Karpas-422 (cell line): Measurements from ENCODE around the gene DLK1. TPM values are rescaled to one million over a fixed set of nuclear protein-coding genes. Genes with fewer than 3 reads are reported as not detected.

Experiments used
- DNase-seq: peaks from one replicate; pipeline ENCODE4 v3.0.0-alpha.2; 2015
- H2AFZ ChIP-seq: fragments of 200-600 bp; sonication (generic); 2 replicates; pipeline ENCODE4 v1.6.1; 2014; ENCODE audit warnings: antibody characterized with exemption, low read length, mixed read lengths
- H3K27ac ChIP-seq: fragments of 200-600 bp; sonication (generic); 2 replicates; pipeline ENCODE4 v1.5.1; 2014; ENCODE audit warnings: mild to moderate bottlenecking, low read length, moderate library complexity
- H3K27me3 ChIP-seq: fragments of 200-600 bp; sonication (generic); 2 replicates; pipeline ENCODE4 v1.6.1; 2014; ENCODE audit warnings: low read length, mixed read lengths
- H3K36me3 ChIP-seq: fragments of 200-600 bp; sonication (generic); 2 replicates; pipeline ENCODE4 v1.6.1; 2014; ENCODE audit warnings: low read length, mixed read lengths; ENCODE audit not compliant: insufficient read depth
- H3K4me1 ChIP-seq: fragments of 200-600 bp; sonication (generic); 2 replicates; pipeline ENCODE4 v1.6.1; 2014; ENCODE audit warnings: mild to moderate bottlenecking, low read length, mixed read lengths
- H3K4me2 ChIP-seq: fragments of 200-600 bp; sonication (generic); 2 replicates; pipeline ENCODE4 v1.6.1; 2014; ENCODE audit warnings: low read length, low read depth, mild to moderate bottlenecking; ENCODE audit not compliant: poor library complexity, severe bottlenecking
- H3K4me3 ChIP-seq: fragments of 200-600 bp; sonication (generic); 2 replicates; pipeline ENCODE4 v1.5.1; 2014; ENCODE audit warnings: mild to moderate bottlenecking, antibody characterized with exemption, low read length, mixed read lengths
- H3K79me2 ChIP-seq: fragments of 200-600 bp; sonication (generic); 2 replicates; pipeline ENCODE4 v1.6.1; 2014; ENCODE audit warnings: mild to moderate bottlenecking, low read length, mixed read lengths
- H3K9ac ChIP-seq: fragments of 200-600 bp; sonication (generic); 2 replicates; pipeline ENCODE4 v1.6.0; 2014; ENCODE audit warnings: low read length
- H3K9me2 ChIP-seq: fragments of 200-600 bp; sonication (generic), shearing (Covaris generic); replicated peaks from 2 replicates; pipeline ENCODE4 v1.6.0; 2014; ENCODE audit warnings: mild to moderate bottlenecking, low read length, moderate library complexity; ENCODE audit not compliant: insufficient read depth
- H3K9me3 ChIP-seq: fragments of 300-700, 200-600 bp; sonication (generic); 2 replicates; pipeline ENCODE4 v1.6.1; 2014; ENCODE audit warnings: low read length, mixed read lengths
- H4K20me1 ChIP-seq: fragments of 200-600 bp; sonication (generic); 2 replicates; pipeline ENCODE4 v1.6.1; 2014; ENCODE audit warnings: mild to moderate bottlenecking, antibody characterized with exemption, low read length, low read depth; ENCODE audit not compliant: insufficient read depth
- total RNA-seq: library from RNA; depleted of rRNA; stranded (reverse); fragments of >200 nt; shearing (Covaris generic); gene quantifications from 2 replicates; pipeline ENCODE4 v1.2.3, GENCODE V29; 2014; ENCODE audit warnings: low replicate concordance

DLK1 gene
- total RNA-seq, 1 experiment from 2014 or later = not detected

DNA sequence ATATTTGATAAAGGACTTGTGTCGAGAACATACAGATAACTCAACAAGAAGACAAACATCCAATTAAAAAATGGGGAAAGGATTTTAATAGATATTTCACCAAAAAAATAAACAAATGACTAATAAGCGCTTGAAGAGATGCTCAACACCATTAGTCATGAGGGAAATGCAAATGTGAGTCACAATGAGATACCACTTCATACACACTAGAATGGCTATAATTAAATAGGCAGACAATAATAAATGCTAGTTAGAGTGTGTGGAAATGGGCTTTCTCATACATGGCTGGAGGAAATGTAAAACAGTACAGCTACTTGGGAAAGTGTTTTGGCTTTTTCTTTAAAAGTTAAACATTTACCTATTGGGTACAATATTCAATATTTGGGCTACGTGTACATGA is 34.8 kb downstream of the DLK1 start:
- Histone ChIP-seq H3K36me3 (no peaks in the 10 kb centered on the region), H3K9me2 (no peaks in the 10 kb centered on the region), H3K9ac (no peak overlapping the region), H3K79me2 (no peaks in the 10 kb centered on the region), H2AFZ (no peak overlapping the region), H3K27ac (no peak overlapping the region), H3K9me3 (no peaks in the 10 kb centered on the region), H3K4me2 (no peak overlapping the region), H3K4me3 (no peak overlapping the region), H3K4me1 (no peaks in the 10 kb centered on the region), H3K27me3 (no peaks in the 10 kb centered on the region), H4K20me1 (no peaks in the 10 kb centered on the region)
- no peak for DNase-seq

GRCh38 chr14:100762089-100762515 is 35.4 kb downstream of the DLK1 start:
- no peaks in the 10 kb centered on the region for H3K9me2 ChIP-seq
- no peaks in the 10 kb centered on the region for H3K79me2 ChIP-seq
- no peaks in the 10 kb centered on the region for H3K9me3 ChIP-seq
- H3K4me2 ChIP-seq = no peak overlapping the region
- H3K4me1 ChIP-seq = no peaks in the 10 kb centered on the region
- H3K4me3 ChIP-seq = no peak overlapping the region
- no peaks in the 10 kb centered on the region for H3K36me3 ChIP-seq
- no peak overlapping the region for H2AFZ ChIP-seq
- no peak overlapping the region for H3K9ac ChIP-seq
- no peaks in the 10 kb centered on the region for H3K27me3 ChIP-seq
- H4K20me1 ChIP-seq = no peaks in the 10 kb centered on the region
- no peak overlapping the region for H3K27ac ChIP-seq
- no peak for DNase-seq

- Histone ChIP-seq H3K4me3 (no peak overlapping the region), H3K9me2 (no peaks in the 10 kb centered on the region), H3K4me2 (no peak overlapping the region), H4K20me1 (no peaks in the 10 kb centered on the region), H3K27ac (no peak overlapping the region), H3K4me1 (no peaks in the 10 kb centered on the region), H3K79me2 (no peaks in the 10 kb centered on the region), H3K9ac (no peak overlapping the region), H3K27me3 (no peaks in the 10 kb centered on the region), H3K9me3 (no peaks in the 10 kb centered on the region), H3K36me3 (no peaks in the 10 kb centered on the region), H2AFZ (no peak overlapping the region)
- DNase-seq = no peak
Measured at GRCh38 chr14:100762901-100763300, 36.2 kb downstream of the DLK1 start.

DNA sequence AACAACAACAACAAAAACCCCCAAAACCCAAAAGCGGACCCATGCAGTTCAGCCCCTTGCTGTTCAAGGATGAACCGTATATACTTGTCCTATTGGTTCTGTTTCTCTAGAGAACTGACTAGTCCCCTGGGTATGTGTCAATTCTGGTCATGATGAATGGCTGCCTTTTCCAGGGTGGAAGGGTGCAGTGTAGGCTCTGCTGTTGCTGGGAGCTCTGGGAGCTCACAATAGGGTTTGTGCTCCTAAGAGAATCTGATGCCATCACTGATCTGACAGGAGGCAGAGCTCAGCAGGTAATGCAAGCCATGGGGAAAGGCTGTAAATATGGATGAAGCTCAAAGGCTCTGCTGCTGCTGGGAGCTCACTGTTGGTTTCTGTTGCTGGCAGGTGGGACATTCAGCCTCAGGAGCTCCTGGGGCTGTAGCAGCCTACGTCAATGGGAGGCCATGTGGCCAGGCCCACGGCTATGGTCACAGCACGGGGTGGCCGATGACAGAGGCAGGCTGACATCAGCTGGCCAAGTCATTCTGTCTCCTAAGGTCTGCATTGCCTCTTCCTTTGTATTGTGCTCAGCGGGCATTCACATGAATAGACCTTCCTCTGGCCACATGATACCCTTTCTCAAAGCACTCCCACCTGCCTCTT is 37.9 kb downstream of the DLK1 start:
- H2AFZ ChIP-seq = no peak overlapping the region
- no peak for DNase-seq
- no peaks in the 10 kb centered on the region for H4K20me1 ChIP-seq
- H3K27me3 ChIP-seq = no peaks in the 10 kb centered on the region
- no peaks in the 10 kb centered on the region for H3K9me2 ChIP-seq
- H3K27ac ChIP-seq = no peak overlapping the region
- no peaks in the 10 kb centered on the region for H3K36me3 ChIP-seq
- H3K4me3 ChIP-seq = no peak overlapping the region
- no peak overlapping the region for H3K9ac ChIP-seq
- no peaks in the 10 kb centered on the region for H3K79me2 ChIP-seq
- H3K9me3 ChIP-seq = no peaks in the 10 kb centered on the region
- no peak overlapping the region for H3K4me2 ChIP-seq
- no peaks in the 10 kb centered on the region for H3K4me1 ChIP-seq

GRCh38 chr14:100765296-100765695 is 38.6 kb downstream of the DLK1 start:
- Histone ChIP-seq H3K27ac (no peak overlapping the region), H3K9ac (no peak overlapping the region), H3K27me3 (no peaks in the 10 kb centered on the region), H3K4me2 (no peak overlapping the region), H4K20me1 (no peaks in the 10 kb centered on the region), H2AFZ (no peak overlapping the region), H3K9me2 (no peaks in the 10 kb centered on the region), H3K4me1 (no peaks in the 10 kb centered on the region), H3K9me3 (no peaks in the 10 kb centered on the region), H3K4me3 (no peak overlapping the region), H3K79me2 (no peaks in the 10 kb centered on the region), H3K36me3 (no peaks in the 10 kb centered on the region)
- no peak for DNase-seq

DNA sequence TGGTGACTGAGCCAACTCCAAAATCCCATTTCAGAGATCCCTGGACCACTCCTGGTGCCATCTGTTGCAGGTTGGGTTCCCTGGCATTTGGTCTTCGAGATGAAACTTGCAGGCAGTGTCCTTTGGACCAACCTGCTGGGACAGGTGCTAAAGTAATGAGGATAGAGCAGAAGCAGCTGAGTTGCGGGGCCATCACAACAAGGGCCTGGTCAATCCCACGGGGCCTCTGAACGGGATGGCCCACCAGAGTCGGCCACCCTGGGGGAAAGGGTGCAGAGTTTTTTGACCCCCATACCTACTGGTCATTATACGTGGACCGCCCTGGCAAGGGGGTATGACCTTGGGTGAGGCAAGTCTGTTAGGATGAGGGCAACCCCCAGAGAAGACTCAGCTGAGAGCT is 39.3 kb downstream of the DLK1 start:
- H3K4me2 ChIP-seq = no peak overlapping the region
- H3K9me3 ChIP-seq = no peaks in the 10 kb centered on the region
- H3K27me3 ChIP-seq = no peaks in the 10 kb centered on the region
- DNase-seq = no peak
- no peaks in the 10 kb centered on the region for H3K9me2 ChIP-seq
- no peaks in the 10 kb centered on the region for H3K4me1 ChIP-seq
- no peak overlapping the region for H3K4me3 ChIP-seq
- H2AFZ ChIP-seq = no peak overlapping the region
- no peaks in the 10 kb centered on the region for H4K20me1 ChIP-seq
- no peak overlapping the region for H3K27ac ChIP-seq
- no peak overlapping the region for H3K9ac ChIP-seq
- H3K36me3 ChIP-seq = no peaks in the 10 kb centered on the region
- H3K79me2 ChIP-seq = no peaks in the 10 kb centered on the region

- no peak overlapping the region for H3K4me3 ChIP-seq
- H4K20me1 ChIP-seq = no peaks in the 10 kb centered on the region
- no peak for DNase-seq
Measured at GRCh38 chr14:100767003-100767787, 40.5 kb downstream of the DLK1 start.

DNA sequence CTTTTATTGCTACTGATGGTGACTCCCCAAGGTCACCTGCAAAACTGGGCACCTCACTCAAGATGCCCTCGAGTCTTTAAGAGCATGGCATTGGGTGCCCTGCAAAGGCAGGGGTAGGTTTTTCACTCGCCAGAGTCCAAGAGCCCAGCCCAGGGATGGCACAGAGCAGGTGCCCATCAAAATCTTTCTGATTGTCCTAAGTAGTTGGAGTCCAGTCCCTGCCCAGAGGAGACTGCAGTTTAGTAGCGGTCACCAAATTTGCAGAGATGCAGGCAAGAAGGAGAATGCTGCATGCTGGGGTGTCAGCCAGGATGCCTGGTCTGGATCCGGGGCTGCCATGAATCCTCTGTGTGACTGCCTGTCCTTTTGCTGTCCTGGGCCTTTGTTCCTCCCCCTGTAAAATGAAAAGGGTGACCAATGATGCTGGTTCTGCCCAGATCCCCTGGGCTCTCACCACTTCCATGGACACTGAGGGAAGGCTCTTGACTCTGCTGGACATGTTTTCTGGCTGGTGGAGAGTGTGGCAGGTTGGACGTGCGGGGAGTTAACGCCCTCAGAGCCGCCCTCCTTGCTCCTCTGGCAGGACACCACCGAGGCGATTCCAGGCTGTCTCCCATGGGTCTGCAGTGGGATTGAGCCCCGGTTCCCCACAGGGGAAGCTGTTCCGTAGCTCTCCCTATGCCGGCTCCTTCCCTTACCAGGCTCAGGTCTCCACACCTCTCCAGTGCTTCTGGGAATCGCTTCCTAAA is 41.3 kb downstream of the DLK1 start:
- Histone ChIP-seq H3K4me3 (no peak overlapping the region), H3K4me1 (no peaks in the 10 kb centered on the region), H3K27me3 (no peaks in the 10 kb centered on the region), H3K27ac (no peak overlapping the region), H3K4me2 (no peak overlapping the region), H3K79me2 (no peaks in the 10 kb centered on the region), H4K20me1 (no peaks in the 10 kb centered on the region), H3K9me2 (no peaks in the 10 kb centered on the region), H3K36me3 (no peaks in the 10 kb centered on the region), H3K9me3 (no peaks in the 10 kb centered on the region), H2AFZ (no peak overlapping the region), H3K9ac (no peak overlapping the region)
- DNase-seq = no peak

More at GRCh38 chr14:100767003-100767787, 40.5 kb downstream of the DLK1 start:
- no peak overlapping the region for H3K4me2 ChIP-seq
- H3K27ac ChIP-seq = no peak overlapping the region
- H3K9me3 ChIP-seq = no peaks in the 10 kb centered on the region
- H2AFZ ChIP-seq = no peak overlapping the region
- no peaks in the 10 kb centered on the region for H3K9me2 ChIP-seq
- H3K79me2 ChIP-seq = no peaks in the 10 kb centered on the region
- H3K9ac ChIP-seq = no peak overlapping the region
- no peaks in the 10 kb centered on the region for H3K4me1 ChIP-seq
- H3K27me3 ChIP-seq = no peaks in the 10 kb centered on the region
- no peaks in the 10 kb centered on the region for H3K36me3 ChIP-seq
